ENCODE measurements around the gene KIRREL1.

- TF ChIP-seq CTCF (IDR thresholded peaks at IDR 0.05): no peak
- TF ChIP-seq EZH2 (IDR thresholded peaks at IDR 0.05): no peak
These were observed 2.2 kb downstream of the KIRREL1 start for GRCh38 chr1:157995583-157996169.

All from neural progenitor cell (in vitro differentiated cells).